Tibial artery (tissue), 4 donors: ENCODE results near the gene TBCEL.
"Not testable (repeated sequence)": the region's sequence is repeated elsewhere in the genome, so short reads cannot be mapped to it uniquely, and the experiment has no call there.

Source experiments
- DNase-seq, 2 donors: peaks; one replicate each; pipeline ENCODE4 v3.0.0-alpha.2; 2019
- H3K27ac ChIP-seq, 2 donors: fragments of 200-600 bp; sonication (generic) in 1 of 2; 1 replicate in 1 of 2; 2 replicates in 1 of 2; pipeline ENCODE4 v1.5.1; 2018 to 2019; ENCODE audit warnings: mild to moderate bottlenecking in 1 of 2
- H3K27me3 ChIP-seq, 2 donors: fragments of 200-600 bp; sonication (generic) in 1 of 2; one replicate each; pipeline versions ENCODE4 v1.5.1 to v1.6.0; 2016 to 2019
- H3K36me3 ChIP-seq, 3 donors: fragments of 200-600 bp; sonication (generic) in 2 of 3; one replicate each; pipeline ENCODE4 v1.5.1; 2016 to 2019; ENCODE audit warnings: mild to moderate bottlenecking in 2 of 3
- H3K4me1 ChIP-seq, 4 donors: fragments of 200-600 bp; sonication (generic) in 2 of 4; 1 replicate in 3 of 4; 2 replicates in 1 of 4; pipeline ENCODE4 v1.5.1; 2016 to 2019
- H3K4me3 ChIP-seq, 2 donors: fragments of 200-600 bp; sonication (generic) in 1 of 2; 1 replicate in 1 of 2; 2 replicates in 1 of 2; pipeline ENCODE4 v1.5.1; 2018 to 2019; ENCODE audit warnings: mild to moderate bottlenecking in 2 of 2
- H3K9me3 ChIP-seq, 3 donors: fragments of 200-600 bp; sonication (generic) in 1 of 3; one replicate each; pipeline ENCODE4 v1.5.1; 2016 to 2019
- intact Hi-C: fragments of 100-400 bp; cut with DNase I; formaldehyde crosslinking; loops from one replicate; pipeline ENCODE4 v1.15.0; 2023; ENCODE audit warnings: low total_unique reads
- TF ChIP-seq, protein P1 (sequence below), 2 experiments: fragments of 200-600 bp in 1 of 2; fragments of 450-650 bp in 1 of 2; IDR thresholded peaks; one replicate each; pipeline ENCODE4 v1.5.1; 2017 to 2019; ENCODE audit warnings: antibody characterized with exemption in 2 of 2, mild to moderate bottlenecking in 1 of 2, moderate library complexity in 1 of 2

Gene TBCEL

DNA sequence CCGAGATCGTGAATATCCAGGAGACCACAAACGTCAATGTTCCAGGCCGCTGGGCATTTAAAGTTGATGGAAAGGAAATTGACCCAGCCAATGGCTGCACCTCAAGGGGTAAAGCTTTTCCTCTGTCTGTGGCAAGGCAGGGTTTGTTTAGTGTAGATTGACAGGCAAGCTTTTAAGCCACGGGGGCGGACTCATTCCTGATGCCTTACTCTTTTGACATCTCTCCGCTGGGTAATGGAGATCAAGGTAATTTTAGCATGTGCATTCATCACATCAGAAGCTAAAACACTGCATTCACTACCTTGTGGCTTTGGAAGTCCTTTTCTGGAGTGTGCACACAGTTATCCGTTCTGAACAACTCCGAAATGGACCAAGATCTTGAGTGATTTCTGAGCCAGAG is 89.7 kb downstream of the TBCEL start:
- no peaks in the 10 kb centered on the region for H3K27me3 ChIP-seq
- H3K9me3 ChIP-seq = no peaks in the 10 kb centered on the region
- H3K4me3 ChIP-seq = no peak overlapping the region
- no peak overlapping the region for H3K27ac ChIP-seq
- TF ChIP-seq, protein P1, sequence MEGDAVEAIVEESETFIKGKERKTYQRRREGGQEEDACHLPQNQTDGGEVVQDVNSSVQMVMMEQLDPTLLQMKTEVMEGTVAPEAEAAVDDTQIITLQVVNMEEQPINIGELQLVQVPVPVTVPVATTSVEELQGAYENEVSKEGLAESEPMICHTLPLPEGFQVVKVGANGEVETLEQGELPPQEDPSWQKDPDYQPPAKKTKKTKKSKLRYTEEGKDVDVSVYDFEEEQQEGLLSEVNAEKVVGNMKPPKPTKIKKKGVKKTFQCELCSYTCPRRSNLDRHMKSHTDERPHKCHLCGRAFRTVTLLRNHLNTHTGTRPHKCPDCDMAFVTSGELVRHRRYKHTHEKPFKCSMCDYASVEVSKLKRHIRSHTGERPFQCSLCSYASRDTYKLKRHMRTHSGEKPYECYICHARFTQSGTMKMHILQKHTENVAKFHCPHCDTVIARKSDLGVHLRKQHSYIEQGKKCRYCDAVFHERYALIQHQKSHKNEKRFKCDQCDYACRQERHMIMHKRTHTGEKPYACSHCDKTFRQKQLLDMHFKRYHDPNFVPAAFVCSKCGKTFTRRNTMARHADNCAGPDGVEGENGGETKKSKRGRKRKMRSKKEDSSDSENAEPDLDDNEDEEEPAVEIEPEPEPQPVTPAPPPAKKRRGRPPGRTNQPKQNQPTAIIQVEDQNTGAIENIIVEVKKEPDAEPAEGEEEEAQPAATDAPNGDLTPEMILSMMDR (IDR thresholded peaks at IDR 0.05) = no peak
- intact Hi-C loops = no loop called here
- DNase-seq = no peak
- H3K4me1 ChIP-seq = no peaks in the 10 kb centered on the region
- H3K36me3 ChIP-seq = no peaks in the 10 kb centered on the region

DNA sequence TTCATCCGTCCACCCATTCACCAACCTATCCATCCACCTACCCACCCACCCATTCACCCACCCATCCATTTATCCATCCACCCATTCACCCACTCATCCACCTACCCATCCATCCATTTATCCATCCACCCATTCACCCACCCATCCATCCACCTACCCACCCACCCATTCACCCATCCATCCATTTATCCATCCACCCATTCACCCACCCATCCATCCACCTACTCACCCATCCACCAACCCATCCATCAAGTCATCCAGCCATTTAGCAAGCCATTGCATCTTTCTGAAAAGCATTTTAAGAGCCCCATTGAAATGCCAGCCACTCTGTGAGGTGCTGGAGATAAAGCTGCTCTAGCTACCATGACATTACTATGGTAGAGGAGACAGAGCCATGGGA is 91.1 kb downstream of the TBCEL start:
- H3K27me3 ChIP-seq, H3K36me3 ChIP-seq, intact Hi-C loops, H3K4me3 ChIP-seq, H3K9me3 ChIP-seq, H3K27ac ChIP-seq, DNase-seq, H3K4me1 ChIP-seq: not testable (repeated sequence)

DNA sequence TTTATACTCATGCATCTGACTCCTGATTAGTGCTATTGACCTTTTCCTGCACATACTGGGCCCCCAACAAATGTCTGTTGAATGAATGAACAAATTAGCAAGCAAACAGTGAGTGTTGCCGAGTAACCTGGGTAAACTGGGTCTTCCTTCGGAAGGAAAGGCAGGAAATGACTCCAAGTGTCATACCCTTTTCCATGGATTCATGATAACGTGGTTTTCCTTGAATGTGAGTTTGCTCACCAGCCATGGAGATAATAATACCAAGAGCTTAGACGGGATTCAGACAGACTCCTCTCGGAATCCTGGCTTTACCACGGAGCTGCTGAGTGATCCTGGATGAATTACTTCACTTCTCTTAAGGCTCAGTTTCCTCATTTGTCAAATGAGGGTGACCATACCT is 93.9 kb downstream of the TBCEL start:
- no peaks in the 10 kb centered on the region for H3K36me3 ChIP-seq
- TF ChIP-seq, protein P1 (IDR thresholded peaks at IDR 0.05) = no peak
- intact Hi-C loops = no loop called here
- no peak for DNase-seq
- no peak overlapping the region for H3K4me3 ChIP-seq
- no peaks in the 10 kb centered on the region for H3K4me1 ChIP-seq
- H3K27me3 ChIP-seq = no peaks in the 10 kb centered on the region
- H3K27ac ChIP-seq = no peak overlapping the region
- peaks cover 0 to 13% (median 0%) of the 10 kb centered on the region in 3 donors for H3K9me3 ChIP-seq

DNA sequence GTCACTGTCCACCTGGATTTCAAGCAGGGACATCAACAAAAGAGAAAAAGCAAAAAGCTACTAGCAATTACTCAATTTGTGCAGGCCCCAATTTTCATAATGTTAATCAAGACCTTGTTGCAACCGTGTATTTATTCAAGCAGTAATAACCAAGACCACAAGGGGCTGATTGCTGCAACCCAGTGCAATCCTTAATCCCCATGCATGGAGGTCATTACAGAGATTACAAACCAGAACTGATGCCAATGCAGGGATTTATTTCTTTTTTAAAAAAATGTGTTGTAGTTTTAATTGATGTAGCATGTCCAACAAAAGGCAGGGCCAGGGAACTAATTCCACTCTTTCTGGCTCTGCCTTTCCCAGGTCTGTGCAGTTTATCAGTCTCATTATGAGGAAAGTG is 95.5 kb downstream of the TBCEL start:
- intact Hi-C loops = no loop called here
- Histone ChIP-seq H3K27ac (no peak overlapping the region), H3K36me3 (no peaks in the 10 kb centered on the region), H3K27me3 (no peaks in the 10 kb centered on the region), H3K9me3 (peaks cover 0 to 18% (median 0%) of the 10 kb centered on the region in 3 donors), H3K4me3 (no peak overlapping the region), H3K4me1 (no peaks in the 10 kb centered on the region)
- no peak for DNase-seq
- TF ChIP-seq, protein P1 (IDR thresholded peaks at IDR 0.05) = no peak

DNA sequence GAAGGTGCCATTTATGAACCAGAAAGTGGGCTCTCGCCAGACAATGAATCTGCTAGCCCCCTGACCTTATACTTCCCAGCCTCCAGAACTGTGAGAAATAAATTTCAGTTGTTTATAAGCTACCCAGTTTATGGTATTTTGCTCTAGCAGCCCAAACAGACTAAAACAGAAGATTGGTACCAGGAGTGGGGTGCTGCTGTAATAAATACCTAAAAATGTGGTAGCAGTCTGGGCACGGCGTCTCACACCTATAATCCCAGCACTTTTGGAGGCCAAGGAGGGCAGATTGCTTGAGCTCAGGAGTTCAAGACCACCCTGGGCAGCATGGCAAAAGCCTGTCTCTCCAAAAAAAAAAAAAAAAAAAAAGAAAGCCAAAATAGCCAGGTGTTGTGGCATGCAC is 98.4 kb downstream of the TBCEL start:
- intact Hi-C loops = no loop called here
- Histone ChIP-seq H3K4me3 (no peak overlapping the region), H3K4me1 (no peaks in the 10 kb centered on the region), H3K27ac (no peak overlapping the region), H3K36me3 (no peaks in the 10 kb centered on the region), H3K9me3 (peaks cover 0 to 18% (median 0%) of the 10 kb centered on the region in 3 donors), H3K27me3 (no peaks in the 10 kb centered on the region)
- TF ChIP-seq, protein P1 (IDR thresholded peaks at IDR 0.05) = no peak
- no peak for DNase-seq

DNA sequence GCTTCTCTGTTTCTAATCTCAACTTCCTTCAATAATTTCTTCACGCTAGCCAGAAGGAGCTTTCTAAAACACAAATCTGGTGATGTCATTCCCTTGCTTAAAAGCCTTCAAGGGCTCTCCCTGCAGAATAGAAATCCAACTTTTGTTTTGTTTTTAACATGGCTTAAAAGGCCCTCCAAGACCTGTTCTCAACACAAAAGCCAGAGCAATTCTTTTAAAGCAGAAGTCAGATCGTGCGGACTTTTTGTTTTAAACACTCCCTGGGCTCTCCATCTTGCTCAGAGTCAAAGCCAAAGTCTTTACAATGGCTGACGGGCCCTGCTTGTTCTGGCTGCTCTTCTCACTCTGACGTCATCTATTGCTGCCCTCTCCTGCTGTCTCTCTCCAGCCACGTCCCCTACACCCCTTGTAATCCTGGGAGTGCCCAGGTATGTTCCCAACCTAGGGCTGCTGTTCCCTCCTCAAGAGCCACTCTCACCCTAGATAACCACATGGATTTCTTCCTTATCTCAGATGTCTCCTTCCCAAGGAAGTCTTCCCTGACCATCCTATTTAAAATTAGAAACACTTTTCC is 99.7 kb downstream of the TBCEL start:
- no peak overlapping the region for H3K27ac ChIP-seq
- H3K9me3 ChIP-seq = peaks cover 0 to 18% (median 0%) of the 10 kb centered on the region in 3 donors
- DNase-seq = no peak
- intact Hi-C loops = no loop called here
- no peak overlapping the region for H3K4me3 ChIP-seq
- no peaks in the 10 kb centered on the region for H3K27me3 ChIP-seq
- H3K36me3 ChIP-seq = no peaks in the 10 kb centered on the region
- H3K4me1 ChIP-seq = no peaks in the 10 kb centered on the region
- TF ChIP-seq, protein P1 (IDR thresholded peaks at IDR 0.05) = no peak
